Esophagus muscularis mucosa (tissue), 4 donors: ENCODE data around the gene DMD.

Experiments
- CTCF ChIP-seq, 3 experiments: fragments of 200-600 bp in 2 of 3; fragments of 450-650 bp in 1 of 3; sonication (generic) in 2 of 3; IDR thresholded peaks; one replicate each; pipeline ENCODE4 v1.5.1; 2017 to 2019; ENCODE audit warnings: antibody characterized with exemption in 3 of 3, mild to moderate bottlenecking in 2 of 3, moderate library complexity in 1 of 3
- EP300 ChIP-seq: sonication (generic); formaldehyde crosslinking; IDR thresholded peaks from one replicate; pipeline ENCODE4 v1.6.1; 2017; ENCODE audit warnings: antibody characterized with exemption
- POLR2A ChIP-seq: fragments of 450-650 bp; IDR thresholded peaks from one replicate; pipeline ENCODE4 v1.6.1; 2017; ENCODE audit warnings: antibody characterized with exemption, moderate library complexity, mild to moderate bottlenecking, low read depth
- POLR2AphosphoS5 ChIP-seq, 2 donors: sonication (generic); formaldehyde crosslinking; IDR thresholded peaks; one replicate each; pipeline ENCODE4 v1.6.1; 2017; ENCODE audit warnings: antibody characterized with exemption in 2 of 2

- TF ChIP-seq CTCF (IDR thresholded peaks at IDR 0.05) = no peak
- no peak for TF ChIP-seq EP300
- TF ChIP-seq POLR2A = no peak
- no peak for TF ChIP-seq POLR2AphosphoS5 (IDR thresholded peaks at IDR 0.05)
These were observed 210.2 kb downstream of the DMD start for GRCh38 chrX:33001107-33001506.
